Esophagus (tissue), 2 donors: ENCODE data around the gene CTRL. TPM values are rescaled to one million over a fixed set of nuclear protein-coding genes. Genes with fewer than 3 reads are reported as not detected.

Source experiments
- H3K27ac ChIP-seq, 2 donors: one replicate each; pipeline ENCODE4 v1.5.1; 2013; ENCODE audit warnings: low read depth in 2 of 2, mild to moderate bottlenecking in 2 of 2, inconsistent platforms in 1 of 2, low read length in 1 of 2, moderate library complexity in 1 of 2
- H3K27me3 ChIP-seq, 2 donors: one replicate each; pipeline ENCODE4 v1.6.1; 2013; ENCODE audit warnings: low read length in 2 of 2, control low read depth in 1 of 2, mild to moderate bottlenecking in 1 of 2; ENCODE audit not compliant: insufficient read depth in 2 of 2, control insufficient read depth in 1 of 2
- H3K36me3 ChIP-seq, 2 donors: one replicate each; pipeline ENCODE4 v1.6.1; 2013; ENCODE audit warnings: low read length in 1 of 2; ENCODE audit not compliant: control insufficient read depth in 2 of 2, insufficient read depth in 2 of 2
- H3K4me1 ChIP-seq, 2 donors: one replicate each; pipeline ENCODE4 v1.6.1; 2013; ENCODE audit warnings: low read length in 1 of 2; ENCODE audit not compliant: control insufficient read depth in 2 of 2, insufficient read depth in 2 of 2
- H3K4me3 ChIP-seq, 2 donors: one replicate each; pipeline ENCODE4 v1.5.1; 2013; ENCODE audit warnings: low read length in 2 of 2, mild to moderate bottlenecking in 2 of 2, low read depth in 1 of 2, moderate library complexity in 1 of 2
- H3K9me3 ChIP-seq, 2 donors: one replicate each; pipeline ENCODE4 v1.6.1; 2013; ENCODE audit warnings: mild to moderate bottlenecking in 2 of 2, low read depth in 1 of 2, low read length in 1 of 2, moderate library complexity in 1 of 2; ENCODE audit not compliant: control insufficient read depth in 2 of 2, insufficient read depth in 1 of 2
- WGBS, 2 donors: extraction: QIAGEN DNeasy Blood & Tissue Kit; methylation state at CpG; one replicate each; pipeline ENCODE4 v1.1.7; 2013; 5-methylcytosine and 5-hydroxymethylcytosine counted together
- polyA plus RNA-seq, 2 donors: library from polyadenylated mRNA; stranded (reverse); fragments of 200-250 nt; gene quantifications; one replicate each; pipeline ENCODE4 v1.2.3, GENCODE V29; 2013
- donor health status: healthy with polysubstance abuse.
- donor health status: Bipolar disorder and iron deficiency.

The CTRL gene
- polyA plus RNA-seq, 2 donors: 0.41 to 0.77 TPM

- 65 to 68% methylated on average over 32 of the region's 32 CpGs for WGBS, 2 donors
- Histone ChIP-seq H3K4me3 (no peak overlapping the region), H3K27me3 (no peaks in the 10 kb centered on the region), H3K9me3 (no peaks in the 10 kb centered on the region), H3K27ac (no peak overlapping the region), H3K4me1 (peaks cover 18 to 41% of the 10 kb centered on the region in 2 donors), H3K36me3 (peaks cover 4 to 9% of the 10 kb centered on the region in 2 donors)
Observed at GRCh38 chr16:67963662-67964321, 32.1 kb upstream of the CTRL start.

- H3K4me1 ChIP-seq: peaks cover 18 to 41% of the 10 kb centered on the region in 2 donors
- H3K27ac ChIP-seq: no peak overlapping the region
- 68 to 69% methylated on average over 2 of the region's 2 CpGs for whole genome bisulfite sequencing, 2 donors
- H3K9me3 ChIP-seq: no peaks in the 10 kb centered on the region
- no peaks in the 10 kb centered on the region for H3K27me3 ChIP-seq
- no peak overlapping the region for H3K4me3 ChIP-seq
- H3K36me3 ChIP-seq: peaks cover 4 to 9% of the 10 kb centered on the region in 2 donors
Observed at GRCh38 chr16:67963292-67963661, 31.6 kb upstream of the CTRL start.

- no peaks in the 10 kb centered on the region for H3K9me3 ChIP-seq
- H3K27ac ChIP-seq: no peak overlapping the region
- H3K4me1 ChIP-seq: peaks cover 15 to 39% of the 10 kb centered on the region in 2 donors
- peaks cover 4 to 12% of the 10 kb centered on the region in 2 donors for H3K36me3 ChIP-seq
- WGBS, 2 donors: 75 to 79% methylated on average over 8 of the region's 8 CpGs
- H3K27me3 ChIP-seq: no peaks in the 10 kb centered on the region
- H3K4me3 ChIP-seq: no peak overlapping the region
Observed at GRCh38 chr16:67962135-67962534, 30.5 kb upstream of the CTRL start.

- Histone ChIP-seq H3K27me3 (no peaks in the 10 kb centered on the region), H3K9me3 (no peaks in the 10 kb centered on the region), H3K36me3 (peaks cover 4 to 12% of the 10 kb centered on the region in 2 donors), H3K27ac (no peak overlapping the region), H3K4me3 (no peak overlapping the region), H3K4me1 (peaks cover 15 to 33% of the 10 kb centered on the region in 2 donors)
- 38 to 43% methylated on average over 13 of the region's 13 CpGs for WGBS, 2 donors
Observed at GRCh38 chr16:67961551-67961957, 29.9 kb upstream of the CTRL start.

GRCh38 chr16:67959536-67960329 is 28.1 kb upstream of the CTRL start:
- H3K36me3 ChIP-seq: peaks cover 4 to 18% of the 10 kb centered on the region in 2 donors
- WGBS, 2 donors: 54 to 68% methylated on average over 11 of the region's 11 CpGs
- no peaks in the 10 kb centered on the region for H3K9me3 ChIP-seq
- peak overlapping the region; percentile 17 to 43 for H3K27ac ChIP-seq
- no peaks in the 10 kb centered on the region for H3K27me3 ChIP-seq
- H3K4me1 ChIP-seq: peaks cover 11 to 26% of the 10 kb centered on the region in 2 donors
- no peak overlapping the region for H3K4me3 ChIP-seq

GRCh38 chr16:67957622-67958021 is 26.0 kb upstream of the CTRL start:
- Histone ChIP-seq H3K36me3 (peaks cover 0 to 22% of the 10 kb centered on the region in 2 donors), H3K4me1 (peaks cover 8 to 23% of the 10 kb centered on the region in 2 donors), H3K27me3 (no peaks in the 10 kb centered on the region), H3K4me3 (no peak overlapping the region), H3K27ac (no peak overlapping the region), H3K9me3 (no peaks in the 10 kb centered on the region)
- WGBS, 2 donors: 97 to 98% methylated on average over 9 of the region's 9 CpGs

GRCh38 chr16:67954421-67955196 is 22.9 kb upstream of the CTRL start:
- Histone ChIP-seq H3K27ac (no peak overlapping the region), H3K36me3 (peaks cover 0 to 36% of the 10 kb centered on the region in 2 donors), H3K27me3 (no peaks in the 10 kb centered on the region), H3K9me3 (no peaks in the 10 kb centered on the region), H3K4me3 (no peak overlapping the region), H3K4me1 (peaks cover 0 to 7% of the 10 kb centered on the region in 2 donors)
- 85 to 88% methylated on average over 10 of the region's 10 CpGs for WGBS, 2 donors

GRCh38 chr16:67953641-67954375 is 22.1 kb upstream of the CTRL start:
- no peak overlapping the region for H3K27ac ChIP-seq

GRCh38 chr16:67951485-67951884 is 19.8 kb upstream of the CTRL start:
- Histone ChIP-seq H3K36me3 (peaks cover 3 to 45% of the 10 kb centered on the region in 2 donors), H3K4me3 (no peak overlapping the region), H3K27me3 (no peaks in the 10 kb centered on the region), H3K27ac (peak overlapping the region in 1 of 2 donors; percentile 26), H3K4me1 (peaks cover 0 to 10% of the 10 kb centered on the region in 2 donors), H3K9me3 (no peaks in the 10 kb centered on the region)
- 56 to 59% methylated on average over 12 of the region's 12 CpGs for WGBS, 2 donors

More at GRCh38 chr16:67953641-67954375, 22.1 kb upstream of the CTRL start:
- no peaks in the 10 kb centered on the region for H3K9me3 ChIP-seq
- H3K4me3 ChIP-seq: no peak overlapping the region
- WGBS, 2 donors: 89 to 93% methylated on average over 8 of the region's 8 CpGs
- H3K36me3 ChIP-seq: peaks cover 1 to 36% of the 10 kb centered on the region in 2 donors
- H3K4me1 ChIP-seq: peaks cover 0 to 3% of the 10 kb centered on the region in 2 donors
- H3K27me3 ChIP-seq: no peaks in the 10 kb centered on the region
